HG02884 (cell line): ENCODE measurements around the gene ENG.
"Not testable (repeated sequence)": the region's sequence is repeated elsewhere in the genome, so short reads cannot be mapped to it uniquely, and the experiment has no call there.

ENCODE experiments used
- ATAC-seq: cut with Tn5 transposase; IDR thresholded peaks from one replicate; pipeline ENCODE4 v1.9.1; 2021; ENCODE audit warnings: mild to moderate bottlenecking, moderate library complexity; ENCODE audit not compliant: unreplicated experiment

ENG gene

GRCh38 chr9:127854184-127854806 lies at the start of gene ENG:
ENG (minus strand) TSS chr9:127854658; CDS start chr9:127854355, 303 bp downstream.
- ATAC-seq, result no peak

DNA sequence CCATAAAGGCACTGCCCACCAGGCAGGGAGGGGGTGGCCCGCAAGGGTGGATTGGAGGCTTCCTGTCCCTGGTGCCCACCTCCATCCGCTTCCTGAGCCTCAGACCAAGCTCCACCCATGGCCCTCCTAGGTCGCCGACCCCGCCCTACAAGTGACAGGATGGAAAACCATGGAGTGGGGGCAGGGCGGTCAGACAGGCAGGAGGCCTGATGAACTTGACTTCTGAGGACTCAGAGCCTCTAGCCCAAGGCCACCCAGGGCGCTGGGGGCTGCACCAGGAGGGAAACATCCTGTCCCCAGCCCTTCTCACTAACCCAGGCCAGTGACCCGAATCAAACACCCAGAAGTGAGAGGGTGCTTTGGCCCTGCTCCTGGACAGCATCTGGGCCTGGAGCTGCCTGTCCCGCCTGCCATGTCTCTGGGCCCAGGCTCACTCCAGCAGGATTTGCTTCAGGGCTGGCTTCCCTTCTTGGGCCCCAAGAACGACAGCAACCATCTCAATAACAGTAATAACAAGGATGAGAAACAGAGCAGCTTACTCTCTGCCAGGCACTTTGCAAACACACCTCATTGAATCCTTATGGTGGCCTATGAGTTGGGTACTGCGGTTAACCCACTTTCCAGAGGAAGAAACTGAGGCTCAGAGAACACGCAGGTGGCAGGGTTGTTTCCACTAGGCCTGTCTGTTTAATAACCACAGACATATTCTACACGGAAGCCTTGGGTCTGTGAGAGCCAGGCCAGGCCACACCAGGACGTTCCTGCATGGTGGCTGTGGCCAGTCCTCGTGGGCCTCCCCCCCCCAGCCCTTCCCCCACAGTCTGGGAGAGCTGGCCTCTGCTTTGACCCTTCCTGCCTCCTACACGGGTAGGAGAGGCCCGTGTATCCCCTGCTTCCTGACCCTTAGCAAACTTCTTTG lies 49.4 kb upstream of the ENG start:
- no peak for ATAC-seq

- ATAC-seq, result peak; percentile 57
Measured at GRCh38 chr9:127899128-127899943, 44.9 kb upstream of the ENG start, which contains the start of gene ST6GALNAC6. ST6GALNAC6 (minus strand) TSS chr9:127899603; CDS start chr9:127897981, 1,622 bp downstream.

DNA sequence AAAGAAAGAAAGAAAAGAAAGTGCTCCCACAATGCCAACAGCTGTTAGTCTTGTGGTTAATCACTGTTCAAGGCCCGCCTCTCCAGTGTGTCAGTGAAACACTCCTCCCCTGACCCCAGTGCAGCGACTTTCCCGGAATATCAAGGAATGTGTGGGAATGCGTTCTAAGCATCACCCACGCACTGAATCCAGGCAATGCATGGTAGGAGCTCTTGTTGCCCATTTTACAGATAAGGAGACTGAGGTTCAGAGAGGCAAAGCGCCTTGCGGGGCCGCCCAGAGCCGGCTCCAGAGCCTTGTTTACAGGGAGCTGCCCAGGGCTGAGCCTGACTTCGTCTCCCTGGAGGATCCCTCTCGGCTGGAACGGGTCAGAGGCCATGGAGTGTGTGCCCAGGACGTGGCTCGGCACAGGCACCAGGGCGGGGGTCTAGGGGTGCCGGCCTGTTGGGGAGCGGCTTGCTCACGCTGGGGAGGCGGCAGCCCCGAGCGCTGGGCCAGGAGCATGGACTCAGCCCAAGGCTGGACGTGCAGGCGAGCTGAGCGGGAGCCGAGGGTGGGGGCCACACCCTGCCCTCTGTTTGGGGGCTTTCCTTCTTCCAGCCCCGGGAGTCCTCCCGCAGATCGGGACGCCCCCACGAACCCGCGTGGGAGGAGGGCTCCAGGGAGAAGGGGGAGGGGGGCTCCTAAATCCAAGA lies 44.1 kb upstream of the ENG start:
- ATAC-seq, result no peak

- ATAC-seq, result no peak
Measured at GRCh38 chr9:127897193-127897692, 42.8 kb upstream of the ENG start.

DNA sequence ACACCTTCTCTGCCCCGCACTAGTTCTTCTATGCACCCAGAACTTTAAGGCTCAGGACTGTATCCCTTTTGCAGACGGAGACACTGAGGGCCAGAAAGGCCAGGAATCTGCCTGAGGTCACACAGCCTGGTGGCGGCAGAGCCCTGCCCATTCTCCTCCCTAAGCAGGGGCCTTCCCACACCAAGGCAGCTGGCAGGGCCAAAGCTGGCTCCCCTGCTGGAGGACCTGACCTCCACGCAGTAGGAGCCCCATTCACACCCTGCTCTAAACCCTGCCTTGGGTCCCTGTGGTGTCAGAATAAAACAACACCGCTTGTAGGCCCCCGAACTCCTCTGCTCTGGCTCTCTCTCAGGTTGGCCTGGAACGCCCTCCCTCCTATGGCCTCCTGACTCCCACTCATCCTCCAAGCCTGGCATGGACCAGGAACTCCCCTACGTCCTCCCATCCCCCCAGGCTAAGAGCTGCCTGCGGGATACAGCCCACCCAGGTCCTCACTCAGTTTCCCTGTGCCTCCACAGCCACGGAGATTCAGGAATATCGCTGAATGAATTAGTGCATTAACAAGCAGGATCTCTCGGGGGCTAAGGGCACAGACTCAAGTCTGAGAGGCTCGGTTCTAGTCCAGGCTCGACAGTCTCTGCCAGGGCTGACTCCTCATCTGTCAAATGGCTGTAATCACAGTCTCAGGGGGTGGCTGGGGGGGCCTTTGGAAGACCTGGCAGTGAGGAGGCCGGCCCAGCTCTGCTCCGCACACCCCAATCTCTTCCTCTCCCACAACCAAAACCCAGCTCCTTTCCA lies 42.1 kb upstream of the ENG start:
- ATAC-seq, result no peak

DNA sequence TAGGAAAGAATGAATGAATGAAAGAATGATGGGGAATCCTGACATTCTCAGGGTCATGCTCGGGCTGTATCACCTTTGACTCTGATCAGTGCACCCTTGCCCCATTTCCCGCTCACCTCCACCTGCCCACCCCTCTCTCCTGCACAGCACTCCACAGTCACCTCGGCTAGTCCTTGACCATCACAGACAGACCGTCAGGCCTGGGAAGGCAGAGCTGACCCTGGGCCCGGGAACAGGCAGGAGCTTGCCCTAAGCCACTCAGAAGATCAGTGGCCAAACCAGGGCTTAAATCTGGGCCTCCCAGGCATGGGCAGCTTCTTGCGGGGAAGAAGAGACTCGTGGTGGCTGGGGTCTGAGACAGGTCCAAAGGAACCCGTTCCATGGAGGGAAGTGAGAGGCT lies 41.4 kb upstream of the ENG start:
- ATAC-seq, result no peak

GRCh38 chr9:127893392-127893791 lies 38.9 kb upstream of the ENG start:
- ATAC-seq, result no peak

GRCh38 chr9:127892831-127893230 lies 38.4 kb upstream of the ENG start:
- ATAC-seq, result no peak

DNA sequence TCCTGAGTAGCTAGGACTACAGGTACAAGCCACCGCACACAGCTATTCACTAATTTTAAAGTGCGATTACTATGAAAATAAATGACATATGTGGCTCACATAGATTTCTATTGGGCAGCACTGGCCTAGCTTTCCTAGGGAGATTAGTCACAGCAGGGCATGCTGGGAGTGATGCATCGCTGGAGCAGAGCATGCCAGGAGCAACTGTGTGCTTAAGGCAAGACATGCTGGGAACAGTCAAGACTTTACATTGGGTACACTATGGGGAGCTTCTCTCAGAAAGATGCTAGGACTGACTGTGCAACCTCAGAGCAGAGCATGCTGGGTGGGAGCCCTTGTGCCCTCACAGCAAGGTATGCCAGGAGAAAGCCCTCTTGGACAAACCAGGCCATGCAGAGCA lies 35.6 kb upstream of the ENG start:
- no peak for ATAC-seq

DNA sequence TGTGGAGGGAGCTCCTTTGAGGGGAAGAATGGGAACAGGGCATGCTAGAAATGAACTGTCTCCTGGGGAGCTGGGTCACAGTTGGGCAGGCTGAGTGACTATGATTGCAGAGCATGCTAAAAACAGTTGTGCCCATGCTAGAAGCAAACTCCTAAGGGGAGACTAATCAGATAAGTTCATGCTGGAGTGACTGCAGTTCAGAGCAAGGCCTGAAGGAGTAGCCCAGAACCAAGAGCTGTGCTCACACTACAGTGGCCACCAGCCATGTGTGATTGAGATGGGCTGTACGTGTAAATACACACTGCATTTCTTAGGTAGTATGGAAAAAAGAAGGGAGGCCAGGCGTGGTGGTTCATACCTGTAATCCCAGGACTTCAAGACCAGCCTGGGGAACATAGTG lies 33.3 kb upstream of the ENG start:
- ATAC-seq, result no peak

- ATAC-seq, result no peak
Measured at GRCh38 chr9:127886401-127886972, 32.0 kb upstream of the ENG start.

DNA sequence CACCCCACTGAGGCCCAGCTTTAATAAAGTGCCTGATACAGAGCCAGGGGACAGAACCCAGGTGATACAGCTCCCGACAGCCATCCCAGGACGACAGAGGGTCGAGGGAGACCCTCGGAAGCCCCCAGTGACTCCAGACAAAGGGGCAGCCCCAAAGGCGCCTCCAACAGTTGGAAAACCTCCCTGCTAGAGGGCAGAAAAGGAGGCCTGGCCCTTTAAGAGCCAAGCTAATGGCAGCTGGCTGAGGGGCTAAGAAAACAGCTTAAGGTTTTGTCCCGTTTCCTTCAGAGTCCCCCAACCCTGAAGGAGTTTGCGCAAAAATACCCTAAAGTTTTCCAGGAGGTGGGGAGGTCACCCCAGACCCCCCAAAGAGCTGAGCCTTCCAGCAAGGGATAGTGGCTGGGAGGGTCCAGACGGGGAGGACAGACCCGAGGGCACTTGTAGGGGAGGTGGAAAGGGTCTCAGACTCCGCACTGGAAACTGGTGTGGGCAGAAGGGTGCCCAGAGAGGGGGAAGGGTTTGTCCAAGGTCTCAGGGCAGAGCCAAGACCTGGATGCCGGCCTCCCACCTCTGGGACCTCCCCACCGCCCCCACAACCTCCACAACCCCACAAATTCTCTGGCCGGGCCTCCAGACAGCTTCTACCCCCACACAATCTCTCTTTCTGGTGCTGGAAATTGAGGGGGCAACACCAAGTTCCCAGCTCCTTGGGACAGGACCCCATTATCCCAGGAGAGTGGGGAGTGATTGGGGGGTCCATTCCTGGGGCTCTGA lies 31.2 kb upstream of the ENG start:
- no peak for ATAC-seq

GRCh38 chr9:127884976-127885490 lies 30.6 kb upstream of the ENG start:
- no peak for ATAC-seq

- no peak for ATAC-seq
Measured at GRCh38 chr9:127884427-127884911, 30.0 kb upstream of the ENG start.

DNA sequence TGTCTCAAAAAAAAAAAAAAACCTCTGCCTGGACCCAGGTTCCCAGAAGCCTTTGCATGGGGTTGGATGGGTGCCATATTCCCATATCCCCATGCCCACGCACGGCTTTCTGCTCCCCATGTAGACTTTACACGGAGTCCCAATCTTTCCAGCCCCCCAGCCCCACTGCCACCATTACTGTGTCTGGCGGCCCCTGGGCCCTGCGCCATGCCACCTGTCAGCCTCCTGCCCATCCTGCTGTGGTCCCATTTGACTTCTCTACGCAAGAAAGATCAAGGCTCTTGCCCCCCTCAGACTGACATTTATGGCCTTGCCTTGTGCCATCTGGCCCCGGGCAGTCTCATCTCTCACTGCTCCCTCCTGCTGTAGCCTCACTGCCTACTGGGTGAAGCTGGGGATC lies 29.5 kb upstream of the ENG start:
- ATAC-seq, result no peak

DNA sequence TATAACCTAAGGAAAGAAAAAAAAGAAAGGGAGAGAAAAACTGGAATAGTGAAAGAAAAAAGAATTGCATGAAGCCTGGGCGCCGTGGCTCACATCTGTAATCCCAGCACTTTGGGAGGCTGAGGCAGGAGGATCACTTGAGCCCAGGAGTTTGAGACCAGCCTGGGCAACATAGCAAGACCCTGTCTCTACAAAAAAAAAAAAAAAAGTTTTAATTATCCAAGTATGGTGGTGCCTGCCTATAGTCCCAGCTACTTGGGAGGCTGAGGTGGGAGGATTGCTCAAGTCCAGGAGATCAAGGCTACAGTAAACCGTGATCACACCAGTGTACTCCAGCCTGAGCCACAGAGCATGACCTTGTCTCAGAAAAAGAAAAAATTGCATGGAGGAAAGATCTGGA lies 27.3 kb upstream of the ENG start:
- ATAC-seq, result not testable (repeated sequence)

DNA sequence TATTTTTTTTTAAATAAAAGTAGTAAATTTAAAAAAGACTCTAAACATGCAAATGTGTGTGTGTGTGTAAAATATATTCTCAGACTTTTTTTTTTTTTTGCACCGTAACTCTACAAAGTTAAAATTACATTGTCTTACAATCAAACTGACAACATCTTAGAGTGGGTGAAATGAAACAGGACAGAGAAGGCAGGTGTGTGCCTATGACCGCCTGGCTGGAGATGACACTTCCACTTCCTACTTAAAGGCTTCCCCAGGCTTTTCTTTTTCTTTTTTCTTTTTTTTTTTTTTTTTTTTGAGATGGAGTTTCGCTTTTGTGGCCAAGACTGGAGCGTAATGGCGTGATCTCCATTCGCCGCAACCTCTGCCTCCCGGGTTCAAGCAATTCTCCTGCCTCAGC lies 25.7 kb upstream of the ENG start:
- no peak for ATAC-seq
